ENCODE data around the gene CRX. TPM values are rescaled to one million over a fixed set of nuclear protein-coding genes. Genes with fewer than 3 reads are reported as not detected.
"Not testable (repeated sequence)": the region's sequence is repeated elsewhere in the genome, so short reads cannot be mapped to it uniquely, and the experiment has no call there.

CRX gene
- total and polyA plus RNA-seq, 2 donors (not counting 1 experiment from before 2014, with no cell fraction given), result not detected

DNA sequence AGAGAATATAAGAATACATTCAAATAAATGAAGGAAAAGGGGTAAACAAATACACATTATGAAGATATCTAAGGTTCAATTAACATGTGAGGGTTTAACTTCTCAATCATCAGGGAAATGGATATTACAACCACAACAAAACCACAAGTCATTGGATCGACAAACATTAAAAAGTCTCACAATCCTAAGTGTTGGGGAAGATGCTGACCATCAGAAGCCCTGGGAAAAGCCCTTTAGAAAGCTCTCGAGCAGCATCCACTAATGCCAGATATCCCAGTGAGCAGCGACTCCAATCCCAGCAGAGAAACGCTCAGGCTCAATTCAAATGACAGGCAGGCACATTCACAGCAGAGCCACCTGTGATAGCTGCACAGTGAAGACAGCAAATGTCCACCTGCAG lies 20.5 kb upstream of the CRX start:
- no peak overlapping the region for H2AFZ ChIP-seq (ENCODE audit: low read length)
- no peaks in the 10 kb centered on the region for H3K36me3 ChIP-seq (ENCODE audit: control insufficient read depth, insufficient read depth, low read length)
- H3K79me2 ChIP-seq (ENCODE audit: control insufficient read depth, insufficient read depth, low read length), result no peaks in the 10 kb centered on the region
- DNase-seq (ENCODE audit: low read depth in 2 of 2), result no peak
- no peaks in the 10 kb centered on the region for H3K27me3 ChIP-seq (ENCODE audit: control insufficient read depth, insufficient read depth, low read length)
- H3K9ac ChIP-seq (ENCODE audit: insufficient read depth, low read length), result no peak overlapping the region
- H3K4me2 ChIP-seq (ENCODE audit: extremely low read depth, insufficient read depth, low read length), result no peak overlapping the region
- no peak overlapping the region for H3K27ac ChIP-seq (ENCODE audit: insufficient read depth, low read length)
- H3K9me3 ChIP-seq (ENCODE audit: control insufficient read depth, insufficient read depth, low read depth, low read length), result no peaks in the 10 kb centered on the region
- H3K4me3 ChIP-seq (replicated peaks in 1 of 4; ENCODE audit: control extremely low read depth in 1 of 4, insufficient read depth in 1 of 4, low read depth in 3 of 4, low read length in 4 of 4), result no peak overlapping the region
- no peaks in the 10 kb centered on the region for H4K20me1 ChIP-seq (ENCODE audit: control insufficient read depth, extremely low read depth, insufficient read depth, low read length)
- H3K4me1 ChIP-seq (ENCODE audit: control insufficient read depth, extremely low read depth, insufficient read depth, low read length), result no peaks in the 10 kb centered on the region
- no peak for TF ChIP-seq EZH2 (IDR thresholded peaks at IDR 0.05; ENCODE audit: low read length, missing control alignments)
- TF ChIP-seq, protein P1, sequence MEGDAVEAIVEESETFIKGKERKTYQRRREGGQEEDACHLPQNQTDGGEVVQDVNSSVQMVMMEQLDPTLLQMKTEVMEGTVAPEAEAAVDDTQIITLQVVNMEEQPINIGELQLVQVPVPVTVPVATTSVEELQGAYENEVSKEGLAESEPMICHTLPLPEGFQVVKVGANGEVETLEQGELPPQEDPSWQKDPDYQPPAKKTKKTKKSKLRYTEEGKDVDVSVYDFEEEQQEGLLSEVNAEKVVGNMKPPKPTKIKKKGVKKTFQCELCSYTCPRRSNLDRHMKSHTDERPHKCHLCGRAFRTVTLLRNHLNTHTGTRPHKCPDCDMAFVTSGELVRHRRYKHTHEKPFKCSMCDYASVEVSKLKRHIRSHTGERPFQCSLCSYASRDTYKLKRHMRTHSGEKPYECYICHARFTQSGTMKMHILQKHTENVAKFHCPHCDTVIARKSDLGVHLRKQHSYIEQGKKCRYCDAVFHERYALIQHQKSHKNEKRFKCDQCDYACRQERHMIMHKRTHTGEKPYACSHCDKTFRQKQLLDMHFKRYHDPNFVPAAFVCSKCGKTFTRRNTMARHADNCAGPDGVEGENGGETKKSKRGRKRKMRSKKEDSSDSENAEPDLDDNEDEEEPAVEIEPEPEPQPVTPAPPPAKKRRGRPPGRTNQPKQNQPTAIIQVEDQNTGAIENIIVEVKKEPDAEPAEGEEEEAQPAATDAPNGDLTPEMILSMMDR (conservative IDR thresholded peaks at IDR 0.05 in 1 of 2, IDR thresholded peaks at IDR 0.05 in 1 of 2; ENCODE audit: low read depth in 1 of 2, low read length in 2 of 2), result no peak

- no peak for DNase-seq (ENCODE audit: low read depth in 2 of 2)
- Histone ChIP-seq H4K20me1 (ENCODE audit: control insufficient read depth, extremely low read depth, insufficient read depth, low read length) (no peaks in the 10 kb centered on the region), H3K4me1 (ENCODE audit: control insufficient read depth, extremely low read depth, insufficient read depth, low read length) (no peaks in the 10 kb centered on the region), H3K4me2 (ENCODE audit: extremely low read depth, insufficient read depth, low read length) (no peak overlapping the region), H3K27me3 (ENCODE audit: control insufficient read depth, insufficient read depth, low read length) (no peaks in the 10 kb centered on the region), H2AFZ (ENCODE audit: low read length) (no peak overlapping the region), H3K79me2 (ENCODE audit: control insufficient read depth, insufficient read depth, low read length) (no peaks in the 10 kb centered on the region), H3K9me3 (ENCODE audit: control insufficient read depth, insufficient read depth, low read depth, low read length) (no peaks in the 10 kb centered on the region), H3K27ac (ENCODE audit: insufficient read depth, low read length) (no peak overlapping the region), H3K9ac (ENCODE audit: insufficient read depth, low read length) (no peak overlapping the region), H3K4me3 (replicated peaks in 1 of 4; ENCODE audit: control extremely low read depth in 1 of 4, insufficient read depth in 1 of 4, low read depth in 3 of 4, low read length in 4 of 4) (no peak overlapping the region), H3K36me3 (ENCODE audit: control insufficient read depth, insufficient read depth, low read length) (no peaks in the 10 kb centered on the region)
- TF ChIP-seq EZH2 (IDR thresholded peaks at IDR 0.05; ENCODE audit: low read length, missing control alignments), result no peak
- TF ChIP-seq, protein P1 (conservative IDR thresholded peaks at IDR 0.05 in 1 of 2, IDR thresholded peaks at IDR 0.05 in 1 of 2; ENCODE audit: low read depth in 1 of 2, low read length in 2 of 2), result no peak
These were observed 19.2 kb upstream of the CRX start for GRCh38 chr19:47802521-47803043.

GRCh38 chr19:47803148-47803547 lies 18.6 kb upstream of the CRX start:
- not testable (repeated sequence) for H3K9me3 ChIP-seq (ENCODE audit: control insufficient read depth, insufficient read depth, low read depth, low read length); H3K27me3 ChIP-seq (ENCODE audit: control insufficient read depth, insufficient read depth, low read length); H3K27ac ChIP-seq (ENCODE audit: insufficient read depth, low read length); H3K4me1 ChIP-seq (ENCODE audit: control insufficient read depth, extremely low read depth, insufficient read depth, low read length); DNase-seq (ENCODE audit: low read depth in 2 of 2); H3K4me2 ChIP-seq (ENCODE audit: extremely low read depth, insufficient read depth, low read length); H2AFZ ChIP-seq (ENCODE audit: low read length); H3K36me3 ChIP-seq (ENCODE audit: control insufficient read depth, insufficient read depth, low read length); H4K20me1 ChIP-seq (ENCODE audit: control insufficient read depth, extremely low read depth, insufficient read depth, low read length); H3K9ac ChIP-seq (ENCODE audit: insufficient read depth, low read length); H3K79me2 ChIP-seq (ENCODE audit: control insufficient read depth, insufficient read depth, low read length); H3K4me3 ChIP-seq (replicated peaks in 1 of 4; ENCODE audit: control extremely low read depth in 1 of 4, insufficient read depth in 1 of 4, low read depth in 3 of 4, low read length in 4 of 4)

DNA sequence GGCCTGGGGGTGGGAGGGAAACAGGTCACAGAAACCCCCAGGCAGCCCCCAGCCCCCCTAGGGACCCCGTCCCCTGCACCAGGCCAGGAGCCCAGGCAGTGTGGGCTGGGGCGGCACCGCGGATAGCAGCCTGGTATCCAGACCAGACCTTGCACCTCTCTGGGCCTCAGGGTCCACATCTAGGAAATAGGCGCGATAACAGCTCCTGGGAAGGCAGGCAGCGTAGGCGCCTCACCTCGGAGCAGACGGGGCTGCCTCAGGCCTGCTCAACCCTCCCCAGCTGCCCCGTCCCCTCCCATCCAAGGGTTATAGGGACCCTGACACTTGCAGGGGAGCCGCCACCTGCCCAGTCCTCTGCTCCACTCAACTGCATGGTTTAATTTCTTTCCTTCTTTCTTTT lies 18.1 kb upstream of the CRX start:
- H3K79me2 ChIP-seq (ENCODE audit: control insufficient read depth, insufficient read depth, low read length); H3K36me3 ChIP-seq (ENCODE audit: control insufficient read depth, insufficient read depth, low read length): not testable (repeated sequence)

DNA sequence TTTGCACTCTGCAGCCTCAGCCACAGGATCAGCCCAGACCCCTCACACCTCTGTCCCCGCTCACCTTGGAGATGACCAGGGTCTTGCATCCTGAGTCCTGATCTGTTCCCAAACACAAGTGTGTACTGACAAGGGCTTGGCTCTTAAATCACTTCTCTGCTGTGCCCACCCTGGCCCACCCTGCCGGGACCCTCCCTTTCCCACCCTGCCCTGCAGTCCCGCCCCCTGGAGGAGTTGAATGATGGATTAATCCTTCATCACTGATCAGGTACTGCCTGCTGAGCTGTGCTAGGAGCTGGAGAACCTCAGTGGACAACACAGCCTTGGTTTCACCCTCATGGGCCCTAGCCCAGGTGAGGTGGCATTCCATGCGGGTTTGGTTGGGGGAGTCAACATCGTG lies 17.3 kb upstream of the CRX start, which contains the start of gene TPRX1:
Gene TPRX1 (minus strand): TSS at position 101 of the 400 bp plus-strand sequence. CDS start 12 bp downstream, at position 89.
- H3K27me3 ChIP-seq (ENCODE audit: control insufficient read depth, insufficient read depth, low read length); H4K20me1 ChIP-seq (ENCODE audit: control insufficient read depth, extremely low read depth, insufficient read depth, low read length); H3K4me2 ChIP-seq (ENCODE audit: extremely low read depth, insufficient read depth, low read length); H3K79me2 ChIP-seq (ENCODE audit: control insufficient read depth, insufficient read depth, low read length); H3K9me3 ChIP-seq (ENCODE audit: control insufficient read depth, insufficient read depth, low read depth, low read length); H3K9ac ChIP-seq (ENCODE audit: insufficient read depth, low read length); DNase-seq (ENCODE audit: low read depth in 2 of 2); H3K4me3 ChIP-seq (replicated peaks in 1 of 4; ENCODE audit: control extremely low read depth in 1 of 4, insufficient read depth in 1 of 4, low read depth in 3 of 4, low read length in 4 of 4); H3K36me3 ChIP-seq (ENCODE audit: control insufficient read depth, insufficient read depth, low read length); H2AFZ ChIP-seq (ENCODE audit: low read length); H3K27ac ChIP-seq (ENCODE audit: insufficient read depth, low read length); H3K4me1 ChIP-seq (ENCODE audit: control insufficient read depth, extremely low read depth, insufficient read depth, low read length): not testable (repeated sequence)

More for the DNA sequence above, 18.1 kb upstream of the CRX start:
- H3K4me3 ChIP-seq (replicated peaks in 1 of 4; ENCODE audit: control extremely low read depth in 1 of 4, insufficient read depth in 1 of 4, low read depth in 3 of 4, low read length in 4 of 4); H3K4me2 ChIP-seq (ENCODE audit: extremely low read depth, insufficient read depth, low read length); H3K9ac ChIP-seq (ENCODE audit: insufficient read depth, low read length); H3K9me3 ChIP-seq (ENCODE audit: control insufficient read depth, insufficient read depth, low read depth, low read length); H4K20me1 ChIP-seq (ENCODE audit: control insufficient read depth, extremely low read depth, insufficient read depth, low read length); H3K27ac ChIP-seq (ENCODE audit: insufficient read depth, low read length); H3K4me1 ChIP-seq (ENCODE audit: control insufficient read depth, extremely low read depth, insufficient read depth, low read length); H3K27me3 ChIP-seq (ENCODE audit: control insufficient read depth, insufficient read depth, low read length); H2AFZ ChIP-seq (ENCODE audit: low read length); DNase-seq (ENCODE audit: low read depth in 2 of 2): not testable (repeated sequence)
